Gastrocnemius medialis (tissue), 4 donors: ENCODE measurements around the gene ATG9A.

Experiments used
- POLR2A ChIP-seq, 2 donors: fragments of 450-650 bp; IDR thresholded peaks; one replicate each; pipeline ENCODE4 v1.6.1; 2017; ENCODE audit warnings: antibody characterized with exemption in 2 of 2, mild to moderate bottlenecking in 2 of 2, moderate library complexity in 2 of 2
- TF ChIP-seq, protein P1 (sequence below), 5 experiments: fragments of 450-650 bp in 3 of 5; fragments of 200-600 bp in 2 of 5; sonication (generic) in 2 of 5; IDR thresholded peaks in 4 of 5; conservative IDR thresholded peaks in 1 of 5; 1 replicate in 4 of 5; 2 replicates in 1 of 5; pipeline ENCODE4 v1.5.1; 2016 to 2019; ENCODE audit warnings: antibody characterized with exemption in 5 of 5, mild to moderate bottlenecking in 3 of 5, moderate library complexity in 3 of 5

DNA sequence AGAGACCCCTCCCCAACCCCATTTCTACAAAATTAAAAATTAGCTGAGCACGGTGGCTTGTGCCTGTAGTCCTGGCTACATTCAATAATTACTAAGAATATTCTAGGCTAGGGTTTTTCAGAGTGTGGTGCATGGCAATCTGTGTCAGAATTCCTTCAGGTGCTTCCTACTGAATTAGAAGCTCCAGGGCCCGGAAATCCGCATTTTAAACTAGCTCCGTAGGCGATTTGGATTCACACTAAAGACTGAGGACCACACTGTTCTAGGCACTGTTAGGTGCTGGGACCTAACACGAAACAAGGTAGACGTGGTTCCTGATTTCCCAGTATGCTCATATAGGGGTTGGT is 23.5 kb downstream of the ATG9A start:
- TF ChIP-seq POLR2A (IDR thresholded peaks at IDR 0.05), result no peak
- TF ChIP-seq, protein P1, sequence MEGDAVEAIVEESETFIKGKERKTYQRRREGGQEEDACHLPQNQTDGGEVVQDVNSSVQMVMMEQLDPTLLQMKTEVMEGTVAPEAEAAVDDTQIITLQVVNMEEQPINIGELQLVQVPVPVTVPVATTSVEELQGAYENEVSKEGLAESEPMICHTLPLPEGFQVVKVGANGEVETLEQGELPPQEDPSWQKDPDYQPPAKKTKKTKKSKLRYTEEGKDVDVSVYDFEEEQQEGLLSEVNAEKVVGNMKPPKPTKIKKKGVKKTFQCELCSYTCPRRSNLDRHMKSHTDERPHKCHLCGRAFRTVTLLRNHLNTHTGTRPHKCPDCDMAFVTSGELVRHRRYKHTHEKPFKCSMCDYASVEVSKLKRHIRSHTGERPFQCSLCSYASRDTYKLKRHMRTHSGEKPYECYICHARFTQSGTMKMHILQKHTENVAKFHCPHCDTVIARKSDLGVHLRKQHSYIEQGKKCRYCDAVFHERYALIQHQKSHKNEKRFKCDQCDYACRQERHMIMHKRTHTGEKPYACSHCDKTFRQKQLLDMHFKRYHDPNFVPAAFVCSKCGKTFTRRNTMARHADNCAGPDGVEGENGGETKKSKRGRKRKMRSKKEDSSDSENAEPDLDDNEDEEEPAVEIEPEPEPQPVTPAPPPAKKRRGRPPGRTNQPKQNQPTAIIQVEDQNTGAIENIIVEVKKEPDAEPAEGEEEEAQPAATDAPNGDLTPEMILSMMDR (IDR thresholded peaks at IDR 0.05 in 4 of 5, conservative IDR thresholded peaks at IDR 0.05 in 1 of 5), result no peak
